HL-60 (cell line): ENCODE data around the gene CYCS.

Experiments
- DNase-seq, 2 experiments: peaks; one replicate each; pipeline ENCODE4 v3.0.0-alpha.2; 2010 to 2020; ENCODE audit warnings: low read depth in 1 of 2, low spot score in 1 of 2
- H3K27ac ChIP-seq: fragments of 250-450 bp; sonication (Bioruptor Pico); replicated peaks from 2 replicates; pipeline ENCODE4 v1.5.1; 2020; ENCODE audit warnings: mild to moderate bottlenecking, moderate library complexity
- H3K27me3 ChIP-seq: fragments of 250-450 bp; sonication (Bioruptor Pico); 2 replicates; pipeline ENCODE4 v1.5.1; 2021; ENCODE audit warnings: mild to moderate bottlenecking, moderate library complexity; ENCODE audit not compliant: insufficient read depth, poor library complexity, severe bottlenecking
- H3K4me3 ChIP-seq: replicated peaks from 2 replicates; pipeline ENCODE4 v1.5.1; 2011; ENCODE audit warnings: mild to moderate bottlenecking, control low read depth, low read length; ENCODE audit not compliant: insufficient read depth
- GABPA ChIP-seq: IDR thresholded peaks from 2 replicates; pipeline ENCODE4 v1.6.1; 2012; ENCODE audit warnings: low read depth
- POLR2AphosphoS5 ChIP-seq: IDR thresholded peaks from 2 replicates; pipeline ENCODE4 v1.6.1; 2012; ENCODE audit warnings: low read depth
- SPI1 ChIP-seq: IDR thresholded peaks from 2 replicates; pipeline ENCODE4 v1.6.1; 2012; ENCODE audit warnings: low read depth, mild to moderate bottlenecking, borderline replicate concordance
- TF ChIP-seq, protein P1 (sequence below): IDR thresholded peaks from 2 replicates; pipeline ENCODE4 v1.6.1; 2012; ENCODE audit warnings: low read depth; ENCODE audit not compliant: insufficient replicate concordance
- TF ChIP-seq, protein P2 (sequence below): IDR thresholded peaks from one replicate; pipeline ENCODE4 v1.5.1; 2011; ENCODE audit warnings: low read length, control low read depth, inconsistent platforms; ENCODE audit not compliant: insufficient read depth

The CYCS gene

DNA sequence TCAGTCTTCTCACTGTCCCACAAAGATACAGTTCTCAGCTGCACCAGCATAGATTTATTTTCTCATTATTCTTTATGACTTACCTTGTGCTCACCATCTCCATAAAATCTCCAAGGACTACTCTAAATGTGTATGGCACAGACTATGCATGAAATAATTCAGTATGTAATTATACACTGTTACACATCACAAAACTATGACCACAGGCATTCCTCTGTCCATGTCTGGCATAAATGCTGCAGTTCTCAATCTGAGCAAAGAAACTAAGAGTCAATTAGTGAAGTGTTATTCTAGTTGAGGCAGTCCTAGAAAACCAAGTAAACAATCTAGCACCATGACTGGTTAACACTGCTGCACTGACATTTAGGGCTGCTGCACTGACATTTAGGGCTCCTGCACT, 2.7 kb downstream of the CYCS start:
- TF ChIP-seq GABPA (no peak), SPI1 (no peak), POLR2AphosphoS5 (no peak)
- TF ChIP-seq, protein P1, sequence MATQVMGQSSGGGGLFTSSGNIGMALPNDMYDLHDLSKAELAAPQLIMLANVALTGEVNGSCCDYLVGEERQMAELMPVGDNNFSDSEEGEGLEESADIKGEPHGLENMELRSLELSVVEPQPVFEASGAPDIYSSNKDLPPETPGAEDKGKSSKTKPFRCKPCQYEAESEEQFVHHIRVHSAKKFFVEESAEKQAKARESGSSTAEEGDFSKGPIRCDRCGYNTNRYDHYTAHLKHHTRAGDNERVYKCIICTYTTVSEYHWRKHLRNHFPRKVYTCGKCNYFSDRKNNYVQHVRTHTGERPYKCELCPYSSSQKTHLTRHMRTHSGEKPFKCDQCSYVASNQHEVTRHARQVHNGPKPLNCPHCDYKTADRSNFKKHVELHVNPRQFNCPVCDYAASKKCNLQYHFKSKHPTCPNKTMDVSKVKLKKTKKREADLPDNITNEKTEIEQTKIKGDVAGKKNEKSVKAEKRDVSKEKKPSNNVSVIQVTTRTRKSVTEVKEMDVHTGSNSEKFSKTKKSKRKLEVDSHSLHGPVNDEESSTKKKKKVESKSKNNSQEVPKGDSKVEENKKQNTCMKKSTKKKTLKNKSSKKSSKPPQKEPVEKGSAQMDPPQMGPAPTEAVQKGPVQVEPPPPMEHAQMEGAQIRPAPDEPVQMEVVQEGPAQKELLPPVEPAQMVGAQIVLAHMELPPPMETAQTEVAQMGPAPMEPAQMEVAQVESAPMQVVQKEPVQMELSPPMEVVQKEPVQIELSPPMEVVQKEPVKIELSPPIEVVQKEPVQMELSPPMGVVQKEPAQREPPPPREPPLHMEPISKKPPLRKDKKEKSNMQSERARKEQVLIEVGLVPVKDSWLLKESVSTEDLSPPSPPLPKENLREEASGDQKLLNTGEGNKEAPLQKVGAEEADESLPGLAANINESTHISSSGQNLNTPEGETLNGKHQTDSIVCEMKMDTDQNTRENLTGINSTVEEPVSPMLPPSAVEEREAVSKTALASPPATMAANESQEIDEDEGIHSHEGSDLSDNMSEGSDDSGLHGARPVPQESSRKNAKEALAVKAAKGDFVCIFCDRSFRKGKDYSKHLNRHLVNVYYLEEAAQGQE, result no peak
- TF ChIP-seq, protein P2, sequence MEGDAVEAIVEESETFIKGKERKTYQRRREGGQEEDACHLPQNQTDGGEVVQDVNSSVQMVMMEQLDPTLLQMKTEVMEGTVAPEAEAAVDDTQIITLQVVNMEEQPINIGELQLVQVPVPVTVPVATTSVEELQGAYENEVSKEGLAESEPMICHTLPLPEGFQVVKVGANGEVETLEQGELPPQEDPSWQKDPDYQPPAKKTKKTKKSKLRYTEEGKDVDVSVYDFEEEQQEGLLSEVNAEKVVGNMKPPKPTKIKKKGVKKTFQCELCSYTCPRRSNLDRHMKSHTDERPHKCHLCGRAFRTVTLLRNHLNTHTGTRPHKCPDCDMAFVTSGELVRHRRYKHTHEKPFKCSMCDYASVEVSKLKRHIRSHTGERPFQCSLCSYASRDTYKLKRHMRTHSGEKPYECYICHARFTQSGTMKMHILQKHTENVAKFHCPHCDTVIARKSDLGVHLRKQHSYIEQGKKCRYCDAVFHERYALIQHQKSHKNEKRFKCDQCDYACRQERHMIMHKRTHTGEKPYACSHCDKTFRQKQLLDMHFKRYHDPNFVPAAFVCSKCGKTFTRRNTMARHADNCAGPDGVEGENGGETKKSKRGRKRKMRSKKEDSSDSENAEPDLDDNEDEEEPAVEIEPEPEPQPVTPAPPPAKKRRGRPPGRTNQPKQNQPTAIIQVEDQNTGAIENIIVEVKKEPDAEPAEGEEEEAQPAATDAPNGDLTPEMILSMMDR, result no peak
- H3K27ac ChIP-seq, result no peak overlapping the region
- no peaks in the 10 kb centered on the region for H3K27me3 ChIP-seq
- no peak for DNase-seq
- H3K4me3 ChIP-seq, result no peak overlapping the region

DNA sequence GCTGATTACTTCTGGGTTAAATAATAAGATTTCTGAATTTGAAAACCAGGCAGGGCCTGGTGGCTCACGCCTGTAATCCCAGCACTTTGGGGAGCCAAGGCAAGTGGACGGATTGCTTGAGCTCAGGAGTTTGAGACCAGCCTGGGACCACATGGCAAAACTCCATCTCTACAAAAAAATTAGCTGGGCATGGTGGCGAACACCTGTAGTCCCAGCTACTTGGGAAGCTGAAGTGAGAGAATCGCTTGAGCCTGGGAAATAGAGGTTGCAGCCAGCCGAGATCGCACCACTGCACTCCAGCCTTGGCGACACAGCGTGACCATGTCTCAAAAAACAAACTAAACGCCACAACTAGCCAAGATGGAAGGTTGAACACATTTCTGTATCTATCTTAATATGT, 3.5 kb downstream of the CYCS start:
- TF ChIP-seq, protein P2, result no peak
- no peak for DNase-seq
- Histone ChIP-seq H3K27me3 (no peaks in the 10 kb centered on the region), H3K27ac (no peak overlapping the region), H3K4me3 (no peak overlapping the region)

DNA sequence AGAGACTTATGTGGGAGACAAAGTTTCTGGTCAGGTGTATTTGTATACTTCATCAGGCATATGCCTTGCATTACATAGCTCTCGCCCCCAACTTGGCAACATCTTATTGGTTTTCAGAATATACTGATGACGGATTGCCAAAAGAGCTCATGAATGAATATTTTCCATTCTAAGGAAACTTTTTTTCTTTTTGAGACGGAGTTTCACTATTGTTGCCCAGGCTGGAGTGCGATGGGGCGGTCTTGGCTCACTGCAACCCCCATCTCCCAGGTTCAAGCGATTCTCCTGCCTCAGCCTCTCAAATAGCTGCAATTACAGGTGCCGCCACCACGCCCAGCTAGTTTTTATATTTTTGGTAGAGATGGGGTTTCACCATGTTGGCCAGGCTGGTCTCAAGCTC, 6.0 kb downstream of the CYCS start:
- DNase-seq, result no peak
- Histone ChIP-seq H3K27ac (no peak overlapping the region), H3K27me3 (no peaks in the 10 kb centered on the region), H3K4me3 (no peak overlapping the region)
- no peak for TF ChIP-seq POLR2AphosphoS5
- TF ChIP-seq, protein P2, result no peak
- no peak for TF ChIP-seq SPI1
- TF ChIP-seq, protein P1, result no peak
- no peak for TF ChIP-seq GABPA

DNA sequence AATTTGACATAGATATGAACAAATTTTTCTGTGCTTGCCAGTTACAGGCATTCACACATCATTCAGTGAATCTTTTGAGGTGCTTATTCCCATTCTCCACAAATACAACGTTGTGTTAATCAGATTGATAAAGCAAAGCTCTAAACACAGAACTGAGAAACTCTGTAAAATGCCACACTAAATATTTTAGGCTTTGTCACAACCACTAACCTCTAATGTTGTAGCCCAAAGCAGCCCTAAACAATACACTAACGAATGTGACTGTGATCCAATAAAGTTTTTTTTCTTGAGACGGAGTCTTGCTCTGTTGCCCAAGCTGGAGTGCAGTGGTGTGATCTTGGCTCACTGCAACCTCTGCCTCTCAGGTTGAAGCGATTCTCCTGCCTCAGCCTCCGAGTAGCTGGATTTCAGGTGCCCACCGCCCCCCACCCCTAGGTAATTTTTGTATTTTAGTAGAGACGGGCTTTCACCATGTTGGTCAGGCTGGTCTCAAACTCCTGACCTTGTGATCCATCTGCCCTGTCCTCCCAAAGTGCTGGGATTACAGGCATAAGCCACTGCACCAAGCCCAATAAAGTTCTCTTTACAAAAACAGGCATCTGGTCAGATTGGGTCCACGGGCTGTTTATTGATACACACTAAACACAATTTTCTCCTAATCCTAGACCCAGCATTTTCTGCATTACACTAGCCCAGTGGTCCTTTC, 6.9 kb downstream of the CYCS start:
- no peak for DNase-seq
- TF ChIP-seq SPI1 (no peak), POLR2AphosphoS5 (peak; percentile 45; the same call in 1 of the 2 replicates)
- no peak overlapping the region for H3K4me3 ChIP-seq
- H3K27me3 ChIP-seq, result no peaks in the 10 kb centered on the region
- no peak overlapping the region for H3K27ac ChIP-seq
